Measurements from ENCODE around the gene CMTM8. TPM values are rescaled to one million over a fixed set of nuclear protein-coding genes. Genes with fewer than 3 reads are reported as not detected.

Gene CMTM8
- total RNA-seq, 1 donor from 2014 or later: 7.5 TPM

- TF ChIP-seq CTCF (IDR thresholded peaks at IDR 0.05; ENCODE audit: insufficient read depth, low read length, poor library complexity, severe bottlenecking): no peak
- no peaks in the 10 kb centered on the region for H3K36me3 ChIP-seq (ENCODE audit: control insufficient read depth, insufficient read depth, low read length)
- no peak for DNase-seq (ENCODE audit: low read depth)
Measured at GRCh38 chr3:32275506-32275905, 37.0 kb downstream of the CMTM8 start.

GRCh38 chr3:32276279-32276841 is 37.9 kb downstream of the CMTM8 start:
- Histone ChIP-seq H3K27me3 (ENCODE audit: control insufficient read depth, insufficient read depth, low read length) (no peaks in the 10 kb centered on the region), H3K4me3 (ENCODE audit: low read depth, low read length) (no peak overlapping the region), H3K36me3 (ENCODE audit: control insufficient read depth, insufficient read depth, low read length) (no peaks in the 10 kb centered on the region)
- TF ChIP-seq CTCF (IDR thresholded peaks at IDR 0.05; ENCODE audit: insufficient read depth, low read length, poor library complexity, severe bottlenecking): no peak
- no peak for DNase-seq (ENCODE audit: low read depth)

More at GRCh38 chr3:32275506-32275905, 37.0 kb downstream of the CMTM8 start:
- Histone ChIP-seq H3K27me3 (ENCODE audit: control insufficient read depth, insufficient read depth, low read length) (no peaks in the 10 kb centered on the region), H3K4me3 (ENCODE audit: low read depth, low read length) (no peak overlapping the region)

- TF ChIP-seq CTCF (IDR thresholded peaks at IDR 0.05; ENCODE audit: insufficient read depth, low read length, poor library complexity, severe bottlenecking): no peak
- no peaks in the 10 kb centered on the region for H3K27me3 ChIP-seq (ENCODE audit: control insufficient read depth, insufficient read depth, low read length)
- no peak overlapping the region for H3K4me3 ChIP-seq (ENCODE audit: low read depth, low read length)
- no peaks in the 10 kb centered on the region for H3K36me3 ChIP-seq (ENCODE audit: control insufficient read depth, insufficient read depth, low read length)
- no peak for DNase-seq (ENCODE audit: low read depth)
Measured at GRCh38 chr3:32278714-32279113, 40.2 kb downstream of the CMTM8 start.

- TF ChIP-seq CTCF (IDR thresholded peaks at IDR 0.05; ENCODE audit: insufficient read depth, low read length, poor library complexity, severe bottlenecking): no peak
Measured at GRCh38 chr3:32280262-32280910, 41.9 kb downstream of the CMTM8 start.

GRCh38 chr3:32281570-32282106 is 43.2 kb downstream of the CMTM8 start:
- DNase-seq (ENCODE audit: low read depth): no peak
- no peak overlapping the region for H3K4me3 ChIP-seq (ENCODE audit: low read depth, low read length)
- no peaks in the 10 kb centered on the region for H3K27me3 ChIP-seq (ENCODE audit: control insufficient read depth, insufficient read depth, low read length)
- no peaks in the 10 kb centered on the region for H3K36me3 ChIP-seq (ENCODE audit: control insufficient read depth, insufficient read depth, low read length)
- no peak for TF ChIP-seq CTCF (IDR thresholded peaks at IDR 0.05; ENCODE audit: insufficient read depth, low read length, poor library complexity, severe bottlenecking)

More at GRCh38 chr3:32280262-32280910, 41.9 kb downstream of the CMTM8 start:
- Histone ChIP-seq H3K4me3 (ENCODE audit: low read depth, low read length) (no peak overlapping the region), H3K27me3 (ENCODE audit: control insufficient read depth, insufficient read depth, low read length) (no peaks in the 10 kb centered on the region), H3K36me3 (ENCODE audit: control insufficient read depth, insufficient read depth, low read length) (no peaks in the 10 kb centered on the region)
- no peak for DNase-seq (ENCODE audit: low read depth)
